ENCODE results near the gene TUBGCP2. TPM values are rescaled to one million over a fixed set of nuclear protein-coding genes. Genes with fewer than 3 reads are reported as not detected.

TUBGCP2 gene
- total RNA-seq, 6 experiments from 2014 or later, result 72.5 to 80.8 (median 77.7) TPM

DNA sequence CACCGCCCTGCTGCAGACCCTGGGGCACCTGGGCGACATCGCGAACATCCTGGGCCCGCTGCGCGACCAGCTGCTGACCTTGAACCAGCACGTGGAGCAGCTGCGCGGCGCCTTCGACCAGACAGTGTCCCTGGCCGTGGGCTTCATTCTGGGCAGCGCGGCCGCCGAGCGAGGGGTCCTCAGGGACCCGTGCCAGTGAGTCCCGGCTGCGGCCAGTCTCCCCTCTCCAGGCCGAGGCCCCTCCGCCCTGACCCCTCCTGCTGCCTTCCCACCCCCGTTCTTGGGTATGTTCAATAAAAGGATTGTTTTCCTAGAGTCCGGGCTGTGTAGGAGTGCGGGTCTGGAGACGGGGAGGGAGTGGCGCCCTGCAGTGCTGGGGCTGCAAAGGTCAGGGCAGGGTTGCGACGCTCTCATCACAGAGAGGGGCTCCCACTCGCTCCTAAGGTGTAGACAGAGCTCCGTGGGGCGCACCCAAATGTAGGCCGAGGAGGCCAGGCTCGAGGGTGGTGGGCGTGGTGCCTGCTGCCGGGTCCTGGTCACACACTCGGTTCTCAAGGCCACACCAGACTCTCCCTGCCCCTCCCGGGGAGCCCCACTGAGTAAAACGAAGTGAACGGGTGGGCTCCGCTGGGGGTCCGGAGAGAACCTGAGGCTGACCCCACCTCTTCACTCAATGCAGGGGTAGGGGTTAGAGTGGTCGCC lies 77.3 kb downstream of the TUBGCP2 start:
- DNase-seq, result no peak
- Mint-ChIP-seq H3K4me3 (no peak overlapping the region), H3K27me3 (ENCODE audit: insufficient read depth) (peaks cover 39% of the 10 kb centered on the region), H3K27ac (no peak overlapping the region), H3K36me3 (ENCODE audit: low read depth) (no peaks in the 10 kb centered on the region), H3K9me3 (no peaks in the 10 kb centered on the region), H3K4me1 (ENCODE audit: low read depth) (no peaks in the 10 kb centered on the region)
- TF ChIP-seq, protein P1, sequence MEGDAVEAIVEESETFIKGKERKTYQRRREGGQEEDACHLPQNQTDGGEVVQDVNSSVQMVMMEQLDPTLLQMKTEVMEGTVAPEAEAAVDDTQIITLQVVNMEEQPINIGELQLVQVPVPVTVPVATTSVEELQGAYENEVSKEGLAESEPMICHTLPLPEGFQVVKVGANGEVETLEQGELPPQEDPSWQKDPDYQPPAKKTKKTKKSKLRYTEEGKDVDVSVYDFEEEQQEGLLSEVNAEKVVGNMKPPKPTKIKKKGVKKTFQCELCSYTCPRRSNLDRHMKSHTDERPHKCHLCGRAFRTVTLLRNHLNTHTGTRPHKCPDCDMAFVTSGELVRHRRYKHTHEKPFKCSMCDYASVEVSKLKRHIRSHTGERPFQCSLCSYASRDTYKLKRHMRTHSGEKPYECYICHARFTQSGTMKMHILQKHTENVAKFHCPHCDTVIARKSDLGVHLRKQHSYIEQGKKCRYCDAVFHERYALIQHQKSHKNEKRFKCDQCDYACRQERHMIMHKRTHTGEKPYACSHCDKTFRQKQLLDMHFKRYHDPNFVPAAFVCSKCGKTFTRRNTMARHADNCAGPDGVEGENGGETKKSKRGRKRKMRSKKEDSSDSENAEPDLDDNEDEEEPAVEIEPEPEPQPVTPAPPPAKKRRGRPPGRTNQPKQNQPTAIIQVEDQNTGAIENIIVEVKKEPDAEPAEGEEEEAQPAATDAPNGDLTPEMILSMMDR (IDR thresholded peaks at IDR 0.05), result no peak

- TF ChIP-seq, protein P1 (IDR thresholded peaks at IDR 0.05), result no peak
- Mint-ChIP-seq H3K4me3 (no peak overlapping the region), H3K27ac (no peak overlapping the region), H3K9me3 (no peaks in the 10 kb centered on the region), H3K27me3 (ENCODE audit: insufficient read depth) (peaks cover 39% of the 10 kb centered on the region), H3K4me1 (ENCODE audit: low read depth) (no peaks in the 10 kb centered on the region), H3K36me3 (ENCODE audit: low read depth) (no peaks in the 10 kb centered on the region)
- no peak for DNase-seq
Observed at GRCh38 chr10:133230387-133231195, 78.1 kb downstream of the TUBGCP2 start.

- TF ChIP-seq, protein P1 (IDR thresholded peaks at IDR 0.05), result no peak
Observed at GRCh38 chr10:133230044-133230361, 78.7 kb downstream of the TUBGCP2 start, which contains the start of gene UTF1. UTF1 (plus strand) TSS chr10:133230217; CDS start chr10:133230289, 72 bp downstream.

GRCh38 chr10:133229265-133230043 lies 79.2 kb downstream of the TUBGCP2 start:
- peaks cover 39% of the 10 kb centered on the region for H3K27me3 Mint-ChIP-seq (ENCODE audit: insufficient read depth)

More at GRCh38 chr10:133230044-133230361, 78.7 kb downstream of the TUBGCP2 start, which contains the start of gene UTF1:
- no peak within 1 kb of the TSS for H3K4me3 Mint-ChIP-seq
- H3K27me3 Mint-ChIP-seq (ENCODE audit: insufficient read depth), result peaks cover 39% of the 10 kb centered on the region
- no peaks in the 10 kb centered on the region for H3K36me3 Mint-ChIP-seq (ENCODE audit: low read depth)
- H3K4me1 Mint-ChIP-seq (ENCODE audit: low read depth), result no peaks in the 10 kb centered on the region
- no peaks in the 10 kb centered on the region for H3K9me3 Mint-ChIP-seq
- no peak for DNase-seq
- H3K27ac Mint-ChIP-seq, result no peak within 1 kb of the TSS

More at GRCh38 chr10:133229265-133230043, 79.2 kb downstream of the TUBGCP2 start:
- Mint-ChIP-seq H3K4me3 (no peak overlapping the region), H3K4me1 (ENCODE audit: low read depth) (no peaks in the 10 kb centered on the region), H3K9me3 (no peaks in the 10 kb centered on the region), H3K36me3 (ENCODE audit: low read depth) (no peaks in the 10 kb centered on the region), H3K27ac (no peak overlapping the region)
- DNase-seq, result no peak
- TF ChIP-seq, protein P1 (IDR thresholded peaks at IDR 0.05), result no peak

Small RNA genes within 50 kb of the gene (microRNA-seq; reads per million reads assigned to microRNA genes)
- not detected for gene MIR202

Other genes with a start within 250 kb of the TUBGCP2 start
- not detected for gene ADGRA1, start 220.9 kb downstream of the TUBGCP2 start, total RNA-seq (2021; fragmentation: NEBNext Ultra II Directional; extraction: Animal tissue kit (Norgen Biotek cat#: 25700))
- under 1 TPM in 3 of 6 experiments, not detected in 3; 0.05 to 1.00 (median 0.28) TPM for gene KNDC1, start 148.7 kb downstream of the TUBGCP2 start, total RNA-seq (2021; fragmentation: NEBNext Ultra II Directional; extraction: Animal tissue kit (Norgen Biotek cat#: 25700))
- not detected for gene UTF1, start 78.7 kb downstream of the TUBGCP2 start, total RNA-seq (2021; fragmentation: NEBNext Ultra II Directional; extraction: Animal tissue kit (Norgen Biotek cat#: 25700))
- gene VENTX, start 71.0 kb downstream of the TUBGCP2 start, total RNA-seq (2021; fragmentation: NEBNext Ultra II Directional; extraction: Animal tissue kit (Norgen Biotek cat#: 25700)), result not detected
- 1 to 10 TPM in 5 of 6 experiments, under 1 TPM in 1; 0.99 to 2.9 (median 1.2) TPM for gene ADAM8, start 32.0 kb downstream of the TUBGCP2 start, total RNA-seq (2021; fragmentation: NEBNext Ultra II Directional; extraction: Animal tissue kit (Norgen Biotek cat#: 25700))
- gene ZNF511, start within 50 bp of the TUBGCP2 start, total RNA-seq (2021; fragmentation: NEBNext Ultra II Directional; extraction: Animal tissue kit (Norgen Biotek cat#: 25700)), result 10 to 100 TPM; 45.7 to 62.0 (median 52.7) TPM
- under 1 TPM in 1 of 6 experiments, not detected in 5; 0.31 TPM for gene CALY, start 28.0 kb upstream of the TUBGCP2 start, total RNA-seq (2021; fragmentation: NEBNext Ultra II Directional; extraction: Animal tissue kit (Norgen Biotek cat#: 25700))
- not detected for gene PRAP1, start 38.5 kb upstream of the TUBGCP2 start, total RNA-seq (2021; fragmentation: NEBNext Ultra II Directional; extraction: Animal tissue kit (Norgen Biotek cat#: 25700))
- 1 to 10 TPM in 5 of 6 experiments, under 1 TPM in 1; 0.55 to 8.9 (median 7.8) TPM for gene FUOM, start 49.1 kb upstream of the TUBGCP2 start, total RNA-seq (2021; fragmentation: NEBNext Ultra II Directional; extraction: Animal tissue kit (Norgen Biotek cat#: 25700))
- gene ECHS1, start 64.5 kb upstream of the TUBGCP2 start, total RNA-seq (2021; fragmentation: NEBNext Ultra II Directional; extraction: Animal tissue kit (Norgen Biotek cat#: 25700)), result 100 to 1,000 TPM; 105 to 137 (median 114) TPM
- 1 to 10 TPM; 2.4 to 4.9 (median 3.6) TPM for gene PAOX, start 70.4 kb upstream of the TUBGCP2 start, total RNA-seq (2021; fragmentation: NEBNext Ultra II Directional; extraction: Animal tissue kit (Norgen Biotek cat#: 25700))
- 10 to 100 TPM; 23.7 to 33.0 (median 26.6) TPM for gene MTG1, start 85.3 kb upstream of the TUBGCP2 start, total RNA-seq (2021; fragmentation: NEBNext Ultra II Directional; extraction: Animal tissue kit (Norgen Biotek cat#: 25700))
- gene SPRN, start 115.8 kb upstream of the TUBGCP2 start, total RNA-seq (2021; fragmentation: NEBNext Ultra II Directional; extraction: Animal tissue kit (Norgen Biotek cat#: 25700)), result 1 to 10 TPM in 2 of 6 experiments, under 1 TPM in 4; 0.31 to 2.9 (median 0.40) TPM
- 1 to 10 TPM in 3 of 6 experiments, under 1 TPM in 3; 0.59 to 1.3 (median 1.0) TPM for gene SCART1, start 145.1 kb upstream of the TUBGCP2 start, total RNA-seq (2021; fragmentation: NEBNext Ultra II Directional; extraction: Animal tissue kit (Norgen Biotek cat#: 25700))
- 1 to 10 TPM in 2 of 6 experiments, under 1 TPM in 4; 0.45 to 1.3 (median 0.83) TPM for gene CYP2E1, start 218.5 kb upstream of the TUBGCP2 start, total RNA-seq (2021; fragmentation: NEBNext Ultra II Directional; extraction: Animal tissue kit (Norgen Biotek cat#: 25700))